SW480 (cell line): ENCODE measurements around the gene NOP10.

Experiments
- DNase-seq: peaks from one replicate; pipeline ENCODE4 v3.0.0-alpha.2; 2016; ENCODE audit warnings: low spot score

The NOP10 gene

GRCh38 chr15:34331809-34332208 lies 11.1 kb downstream of the NOP10 start:
- DNase-seq, result no peak

- no peak for DNase-seq
Observed at GRCh38 chr15:34330279-34330678, 12.7 kb downstream of the NOP10 start.

- DNase-seq, result no peak
Observed at GRCh38 chr15:34329006-34329405, 13.9 kb downstream of the NOP10 start.

DNA sequence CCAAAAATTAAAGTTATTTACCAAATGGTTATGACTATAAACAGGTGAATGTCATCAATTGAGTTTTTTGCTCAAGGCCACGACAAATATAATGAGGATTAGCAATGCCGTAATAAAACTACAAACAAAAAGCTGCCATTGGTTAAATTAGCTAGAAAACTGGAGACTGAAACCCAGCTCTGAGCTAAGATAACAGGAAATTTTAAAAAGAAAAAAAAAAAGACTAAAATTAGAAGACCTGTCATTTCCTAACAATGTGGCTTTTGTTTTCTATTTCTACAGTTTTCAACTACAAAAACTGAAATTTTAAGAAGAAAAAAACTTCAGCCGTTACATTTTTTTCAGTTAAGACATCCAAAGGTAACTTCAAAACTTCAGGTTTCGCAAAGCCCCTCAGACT lies 15.0 kb downstream of the NOP10 start:
- no peak for DNase-seq

GRCh38 chr15:34325368-34325767 lies 17.6 kb downstream of the NOP10 start:
- no peak for DNase-seq

DNA sequence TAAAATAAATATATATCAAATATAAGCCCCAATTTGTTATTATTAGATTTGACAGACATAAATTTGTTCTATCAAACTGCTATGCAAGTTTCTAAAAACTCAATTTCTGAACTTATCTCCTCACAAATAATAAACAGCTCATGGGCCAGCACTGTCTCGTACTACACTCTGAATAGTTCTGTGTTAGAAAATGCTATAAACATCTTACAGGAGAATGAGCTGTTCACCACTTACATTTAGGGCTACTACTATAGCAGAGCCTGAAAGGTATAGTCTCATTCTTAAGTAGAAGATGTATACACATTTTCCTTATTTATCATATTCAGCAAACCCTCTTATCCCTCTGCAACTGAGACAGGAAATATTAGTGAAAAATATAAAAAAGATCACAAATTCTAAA lies 18.0 kb downstream of the NOP10 start:
- no peak for DNase-seq

- no peak for DNase-seq
Observed at GRCh38 chr15:34323217-34323616, 19.7 kb downstream of the NOP10 start.

GRCh38 chr15:34318277-34319079 lies 24.5 kb downstream of the NOP10 start:
- peak; percentile 69 for DNase-seq

GRCh38 chr15:34314491-34315490 lies 28.1 kb downstream of the NOP10 start:
- no peak for DNase-seq

- DNase-seq, result no peak
Observed at GRCh38 chr15:34311563-34311962, 31.4 kb downstream of the NOP10 start.

DNA sequence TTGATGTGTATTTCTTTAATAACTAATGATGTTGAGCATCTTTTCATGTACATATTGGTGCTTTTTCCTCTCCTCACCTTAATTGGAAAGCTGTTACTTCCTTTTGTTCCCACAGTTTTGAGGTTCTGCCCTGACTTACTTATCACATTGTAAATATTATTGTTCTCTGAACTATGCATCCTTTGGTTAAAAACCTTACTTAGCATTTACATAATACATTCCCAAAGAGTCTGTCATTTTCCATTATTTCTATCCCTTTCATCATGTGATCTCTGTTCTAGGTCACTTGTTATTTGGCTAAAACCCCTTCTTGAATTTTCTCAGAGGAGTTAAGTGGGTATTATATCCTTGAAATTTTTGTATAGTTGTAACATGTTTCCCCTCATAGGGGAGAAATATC lies 38.3 kb downstream of the NOP10 start:
- no peak for DNase-seq

GRCh38 chr15:34301058-34301457 lies 41.9 kb downstream of the NOP10 start:
- no peak for DNase-seq

GRCh38 chr15:34297059-34297458 lies 45.9 kb downstream of the NOP10 start:
- DNase-seq, result no peak

- no peak for DNase-seq
Observed at GRCh38 chr15:34292621-34293020, 50.3 kb downstream of the NOP10 start.
